GM18858 (cell line): ENCODE measurements around the gene OR4E1.
"Not testable (repeated sequence)": the region's sequence is repeated elsewhere in the genome, so short reads cannot be mapped to it uniquely, and the experiment has no call there.

Source experiments
- ATAC-seq: cut with Tn5 transposase; IDR thresholded peaks from one replicate; pipeline ENCODE4 v1.9.1; 2021; ENCODE audit not compliant: unreplicated experiment

OR4E1 gene, protein sequence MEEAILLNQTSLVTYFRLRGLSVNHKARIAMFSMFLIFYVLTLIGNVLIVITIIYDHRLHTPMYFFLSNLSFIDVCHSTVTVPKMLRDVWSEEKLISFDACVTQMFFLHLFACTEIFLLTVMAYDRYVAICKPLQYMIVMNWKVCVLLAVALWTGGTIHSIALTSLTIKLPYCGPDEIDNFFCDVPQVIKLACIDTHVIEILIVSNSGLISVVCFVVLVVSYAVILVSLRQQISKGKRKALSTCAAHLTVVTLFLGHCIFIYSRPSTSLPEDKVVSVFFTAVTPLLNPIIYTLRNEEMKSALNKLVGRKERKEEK

DNA sequence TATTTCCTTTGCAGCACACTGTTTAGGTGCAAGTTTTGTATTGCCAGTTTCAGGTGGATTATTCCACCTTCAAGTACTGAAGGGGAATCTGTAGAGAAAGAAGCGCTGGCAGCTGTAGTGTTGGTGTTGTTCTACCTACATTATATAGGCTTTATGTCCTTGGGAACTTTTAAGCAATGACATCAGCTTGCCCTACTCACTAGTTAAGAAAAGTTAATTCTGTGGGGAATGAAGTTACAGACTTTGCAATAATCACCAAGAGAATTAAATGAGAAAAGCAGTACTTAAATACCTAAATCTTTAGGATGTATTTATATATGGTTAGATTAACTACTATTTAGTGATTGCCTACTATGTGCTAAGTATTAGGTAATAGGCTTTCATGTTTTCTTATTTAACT is at the start of gene OR4E1:
OR4E1 (minus strand) TSS at position 101 of the 400 bp plus-strand sequence. CDS start 2,883 bp downstream, outside the sequence.
- no peak for ATAC-seq

- ATAC-seq = no peak
Measured at GRCh38 chr14:21721504-21721903, 47.9 kb upstream of the OR4E1 start.

DNA sequence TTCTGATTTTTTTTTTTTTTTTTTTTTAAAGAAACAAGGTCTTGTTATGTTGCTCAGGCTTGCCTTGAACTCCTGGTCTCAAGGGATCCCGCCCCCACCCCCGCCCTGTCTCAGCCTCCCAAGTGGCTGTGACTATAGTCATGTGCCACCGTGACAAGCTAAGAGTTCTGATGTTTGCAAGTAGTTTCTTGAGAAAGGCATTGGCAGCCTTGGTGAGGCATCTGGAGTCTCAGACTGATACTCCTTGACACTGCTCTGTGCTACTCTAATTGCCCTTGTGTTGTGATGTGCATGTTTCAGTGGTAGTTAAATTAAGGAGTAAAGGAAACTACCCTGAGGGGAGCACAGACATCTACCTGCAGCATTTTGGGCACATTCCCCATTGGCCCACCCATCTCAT is 46.2 kb upstream of the OR4E1 start:
- ATAC-seq = no peak

- no peak for ATAC-seq
Measured at GRCh38 chr14:21714318-21714929, 40.8 kb upstream of the OR4E1 start.

DNA sequence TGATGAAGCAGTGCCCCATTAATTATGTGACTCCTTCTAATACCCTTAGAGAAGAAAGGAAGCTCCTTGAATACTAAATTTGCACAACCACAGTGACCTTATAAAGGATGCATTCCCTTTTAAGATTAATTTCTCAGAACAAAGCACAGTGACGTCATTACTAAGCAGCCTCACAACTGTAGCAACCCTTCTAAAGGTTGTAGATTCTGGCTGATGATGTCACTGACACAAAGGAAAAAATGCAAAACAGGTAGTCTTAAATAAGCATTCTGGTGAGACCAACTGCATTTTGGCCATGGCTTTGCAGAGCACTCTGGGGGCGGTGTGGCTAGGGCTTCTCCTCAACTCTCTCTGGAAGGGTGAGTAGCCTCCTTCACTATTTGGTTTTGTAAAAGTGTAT is 38.4 kb upstream of the OR4E1 start:
- ATAC-seq = no peak

- peak; percentile 62 for ATAC-seq
Measured at GRCh38 chr14:21711360-21711961, 37.8 kb upstream of the OR4E1 start.

DNA sequence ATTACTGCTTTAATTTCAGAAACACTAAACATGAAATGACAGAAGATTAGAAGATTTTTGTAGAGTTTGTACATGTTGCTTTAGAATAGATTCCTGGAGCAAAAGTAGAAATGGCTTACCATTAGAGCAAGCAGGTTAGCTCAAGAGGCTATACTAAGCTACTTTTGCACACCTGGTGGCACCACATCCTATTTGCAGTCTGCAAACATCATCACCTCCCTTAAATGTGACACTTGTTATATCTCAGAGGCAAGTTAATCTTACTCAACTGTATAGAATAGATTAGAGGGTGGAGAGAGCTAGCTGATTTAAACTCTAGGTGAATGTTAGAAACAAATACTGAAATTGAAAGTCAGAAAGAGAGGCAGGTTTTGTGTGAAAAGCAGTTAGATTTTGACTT is 30.7 kb upstream of the OR4E1 start:
- no peak for ATAC-seq

GRCh38 chr14:21703357-21704326 is 30.0 kb upstream of the OR4E1 start:
- ATAC-seq = no peak

GRCh38 chr14:21702316-21702715 is 28.7 kb upstream of the OR4E1 start:
- ATAC-seq = no peak

DNA sequence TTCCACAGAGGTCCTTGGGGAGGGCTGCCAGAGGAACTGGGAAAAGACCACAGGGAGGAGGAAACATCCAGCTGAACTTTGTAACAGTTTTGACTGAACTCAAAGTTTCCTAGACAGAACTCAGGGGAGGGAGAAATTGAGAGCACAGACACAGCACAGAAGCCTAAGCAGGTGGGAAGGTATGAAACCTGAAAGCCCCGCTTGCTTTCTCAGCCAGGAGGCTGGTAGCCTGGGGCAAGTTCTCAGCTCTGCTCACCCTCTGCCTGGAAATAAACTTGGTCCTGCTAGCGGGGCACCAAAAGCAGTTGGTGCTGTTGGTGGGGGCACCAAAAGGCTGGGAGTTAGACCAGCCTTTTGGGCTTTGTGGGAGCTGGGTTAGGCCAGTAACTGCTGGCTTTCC is 25.9 kb upstream of the OR4E1 start:
- no peak for ATAC-seq

DNA sequence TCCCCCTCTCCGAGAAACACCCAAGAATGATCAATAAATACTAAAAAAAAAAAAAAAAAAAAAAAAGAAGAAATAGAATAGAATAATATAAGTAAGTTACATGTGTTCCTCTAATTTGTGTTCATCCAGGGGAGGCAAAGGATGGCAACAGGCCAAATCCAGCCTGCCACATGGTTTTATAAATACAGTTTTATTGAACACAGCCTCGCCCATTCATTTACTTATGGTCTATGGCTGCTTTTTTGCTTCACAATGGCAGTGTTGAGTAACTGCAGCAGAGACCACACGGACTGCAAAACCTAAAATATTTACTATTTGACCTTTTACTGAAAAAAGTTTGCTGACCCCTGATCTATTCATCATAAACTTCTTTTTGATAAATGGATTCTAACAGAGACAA is 24.9 kb upstream of the OR4E1 start:
- not testable (repeated sequence) for ATAC-seq

DNA sequence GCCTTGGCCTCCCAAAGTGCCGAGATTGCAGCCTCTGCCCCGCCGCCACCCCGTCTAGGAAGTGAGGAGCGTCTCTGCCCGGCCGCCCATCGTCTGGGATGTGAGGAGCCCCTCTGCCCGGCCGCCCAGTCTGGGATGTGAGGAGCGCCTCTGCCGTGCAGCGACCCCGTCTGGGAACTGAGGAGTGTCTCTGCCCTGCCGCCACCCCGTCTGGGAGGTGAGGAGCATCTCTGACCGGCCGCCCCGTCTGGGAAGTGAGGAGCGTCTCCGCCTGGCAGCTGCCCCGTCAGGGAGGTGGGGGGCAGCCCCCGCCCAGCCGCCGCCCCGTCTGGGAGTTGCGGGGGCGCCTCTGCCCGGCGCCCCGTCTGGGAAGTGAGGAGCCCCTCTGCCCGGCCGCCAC is 24.0 kb upstream of the OR4E1 start:
- ATAC-seq = not testable (repeated sequence)

GRCh38 chr14:21694425-21694824 is 20.8 kb upstream of the OR4E1 start:
- no peak for ATAC-seq

- ATAC-seq = no peak
Measured at GRCh38 chr14:21686468-21686867, 12.8 kb upstream of the OR4E1 start.

GRCh38 chr14:21680072-21680471 is 6.5 kb upstream of the OR4E1 start:
- no peak for ATAC-seq

- ATAC-seq = no peak
Measured at GRCh38 chr14:21675566-21675965, 1.9 kb upstream of the OR4E1 start.

DNA sequence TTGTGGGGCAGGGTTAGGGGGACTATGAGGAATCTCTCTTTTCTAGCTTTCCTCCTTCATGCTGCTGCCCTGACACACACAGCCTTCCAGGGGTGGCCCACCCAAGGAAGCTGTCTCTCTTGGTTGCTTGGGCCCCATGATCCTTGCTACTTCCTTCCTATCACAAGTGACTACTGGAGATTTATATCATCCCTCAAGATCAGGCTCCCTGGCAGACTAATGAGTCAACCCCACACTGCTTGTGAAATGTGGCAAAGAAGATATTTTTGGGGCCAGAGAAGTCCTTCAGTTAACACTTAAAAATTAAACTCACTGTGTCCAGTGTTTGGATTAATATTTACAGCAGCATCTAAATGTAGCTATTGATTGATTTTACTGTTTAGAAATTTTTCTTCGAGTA is 1.5 kb downstream of the OR4E1 start:
- no peak for ATAC-seq

- no peak for ATAC-seq
Measured at GRCh38 chr14:21671371-21671770, 2.2 kb downstream of the OR4E1 start.

- no peak for ATAC-seq
Measured at GRCh38 chr14:21669284-21669683, 4.3 kb downstream of the OR4E1 start.

DNA sequence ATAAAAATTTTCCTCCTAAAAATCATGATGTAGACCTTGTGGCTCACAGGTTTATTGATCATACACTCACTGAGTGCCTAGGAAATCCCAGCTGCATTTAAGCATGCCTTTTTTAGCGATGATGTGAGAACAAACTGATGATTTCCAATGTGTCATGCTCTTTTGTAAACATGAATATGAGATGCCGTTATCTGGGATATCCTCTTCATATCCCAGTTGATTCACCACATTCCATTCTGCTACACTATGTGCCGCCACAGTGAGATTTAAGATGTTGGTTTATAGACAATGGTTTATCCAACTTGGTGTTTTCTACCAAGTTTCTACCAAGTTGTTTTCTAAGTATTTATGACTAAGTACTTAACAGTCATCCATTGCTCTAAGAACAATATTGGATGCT is 5.2 kb downstream of the OR4E1 start:
- no peak for ATAC-seq

- no peak for ATAC-seq
Measured at GRCh38 chr14:21656980-21657379, 16.6 kb downstream of the OR4E1 start.
